Psoas muscle (tissue), 8 donors: ENCODE results near the gene TMCO5A. TPM values are rescaled to one million over a fixed set of nuclear protein-coding genes. Genes with fewer than 3 reads are reported as not detected.

Experiments used
- ATAC-seq, 4 donors: fragments of 200-7000 bp; cut with Tn5 transposase; one replicate each; pipeline ENCODE4 v1.9.1; 2020; ENCODE audit warnings: moderate library complexity in 3 of 4, mild to moderate bottlenecking in 2 of 4
- DNase-seq, 2 donors: peaks; one replicate each; pipeline ENCODE4 v3.0.0-alpha.2; 2020
- H3K27ac ChIP-seq: fragments of 200-600 bp; one replicate; pipeline ENCODE4 v1.8.0; 2022
- H3K27me3 ChIP-seq, 3 donors: fragments of 200-600 bp in 1 of 3; one replicate each; pipeline versions ENCODE4 v1.6.1 to v1.8.0; 2013 to 2022; ENCODE audit warnings: low read length in 2 of 3, mild to moderate bottlenecking in 2 of 3, moderate library complexity in 1 of 3; ENCODE audit not compliant: insufficient read depth in 3 of 3
- H3K36me3 ChIP-seq, 2 donors: fragments of 200-600 bp in 1 of 2; one replicate each; pipeline versions ENCODE4 v1.6.1 to v1.8.0; 2013 to 2022; ENCODE audit warnings: low read depth in 1 of 2, mild to moderate bottlenecking in 1 of 2, moderate library complexity in 1 of 2; ENCODE audit not compliant: insufficient read depth in 1 of 2
- H3K4me1 ChIP-seq: fragments of 200-600 bp; one replicate; pipeline ENCODE4 v1.8.0; 2022
- H3K4me3 ChIP-seq: fragments of 200-600 bp; one replicate; pipeline ENCODE4 v1.8.0; 2022; ENCODE audit warnings: mild to moderate bottlenecking
- H3K9me3 ChIP-seq: fragments of 200-600 bp; one replicate; pipeline ENCODE4 v1.8.0; 2022
- CTCF ChIP-seq: fragments of 200-600 bp; IDR thresholded peaks from one replicate; pipeline ENCODE4 v1.8.0; 2022; ENCODE audit warnings: antibody characterized with exemption
- WGBS, 3 donors: extraction: QIAGEN DNeasy Blood & Tissue Kit; methylation state at CpG; one replicate each; pipeline versions ENCODE4 v1.1.6 to v1.1.7; 2013; 5-methylcytosine and 5-hydroxymethylcytosine counted together
- intact Hi-C, 2 donors: fragments of 100-400 bp; cut with DNase I; formaldehyde crosslinking; loops; one replicate each; pipeline versions ENCODE4 v1.11.0 to v1.14.2; 2022
- polyA plus RNA-seq, 3 donors: library from polyadenylated mRNA; stranded (reverse); fragments of 200-250 nt; gene quantifications; one replicate each; pipeline ENCODE4 v1.2.3, GENCODE V29; 2013
- total RNA-seq, 4 donors: library from RNA; stranded (reverse); fragmentation: NEBNext Ultra II Directional in 2 of 4; extraction: Animal tissue kit (Norgen Biotek cat#: 25700) in 2 of 4; gene quantifications; one replicate each; pipeline versions ENCODE4 v1.2.1 to v1.2.4, GENCODE V29; 2021 to 2023
- donor health status: healthy with polysubstance abuse.
- donor health status: DM: no; HTN: no; CAD: no; lungs with moderate emphysema.
- donor health status: Bipolar disorder and iron deficiency.
- donor health status: healthy.
- donor health status: DM: yes; HTN: yes; CAD: no.
- donor health status: DM: no; HTN: no; CAD: no.
- donor health status: DM: no; HTN: no; CAD: no.
- donor health status: DM: yes; HTN: yes; CAD: no.

The TMCO5A gene
- total and polyA plus RNA-seq, 7 donors: not detected

- DNase-seq (no peak), ATAC-seq (peak in 1 of 4 donors; percentile 17)
- Histone ChIP-seq H3K4me3 (no peak overlapping the region), H3K27ac (no peak overlapping the region), H3K36me3 (no peaks in the 10 kb centered on the region), H3K4me1 (no peaks in the 10 kb centered on the region), H3K9me3 (no peaks in the 10 kb centered on the region), H3K27me3 (no peaks in the 10 kb centered on the region)
- no peak for TF ChIP-seq CTCF
- WGBS, 3 donors: 45 to 52% (median 49%) methylated on average over 10 to 11 of the region's 11 CpGs
- intact Hi-C loops: no loop called here
Observed at GRCh38 chr15:37979671-37980409, 45.4 kb downstream of the TMCO5A start.

GRCh38 chr15:37981201-37981600 is 46.8 kb downstream of the TMCO5A start:
- no peak for ATAC-seq
- no peaks in the 10 kb centered on the region for H3K36me3 ChIP-seq
- no peak for TF ChIP-seq CTCF

GRCh38 chr15:37981775-37982174 is 47.3 kb downstream of the TMCO5A start:
- 18 to 27% (median 19%) methylated on average over 3 of the region's 3 CpGs for WGBS, 3 donors
- intact Hi-C loops: no loop called here

More at GRCh38 chr15:37981201-37981600, 46.8 kb downstream of the TMCO5A start:
- no peak overlapping the region for H3K4me3 ChIP-seq
- WGBS, 3 donors: 60 to 79% (median 65%) methylated on average over 5 of the region's 5 CpGs
- no peak for DNase-seq
- no peaks in the 10 kb centered on the region for H3K4me1 ChIP-seq
- intact Hi-C loops: no loop called here
- no peaks in the 10 kb centered on the region for H3K9me3 ChIP-seq
- no peak overlapping the region for H3K27ac ChIP-seq
- no peaks in the 10 kb centered on the region for H3K27me3 ChIP-seq

GRCh38 chr15:37984368-37984767 is 49.9 kb downstream of the TMCO5A start:
- no peaks in the 10 kb centered on the region for H3K27me3 ChIP-seq
- DNase-seq (no peak), ATAC-seq (no peak)
- intact Hi-C loops: no loop called here
- H3K4me3 ChIP-seq: no peak overlapping the region
- peaks cover 10% of the 10 kb centered on the region for H3K9me3 ChIP-seq
- no peak for TF ChIP-seq CTCF
- WGBS, 3 donors: 89 to 93% (median 91%) methylated on average over 1 of the region's 1 CpG
- H3K27ac ChIP-seq: no peak overlapping the region
- no peaks in the 10 kb centered on the region for H3K4me1 ChIP-seq
- no peaks in the 10 kb centered on the region for H3K36me3 ChIP-seq

More at GRCh38 chr15:37981775-37982174, 47.3 kb downstream of the TMCO5A start:
- H3K27ac ChIP-seq: no peak overlapping the region
- no peak for ATAC-seq
- no peaks in the 10 kb centered on the region for H3K36me3 ChIP-seq
- no peak overlapping the region for H3K4me3 ChIP-seq
- TF ChIP-seq CTCF: peak; percentile 15
- no peaks in the 10 kb centered on the region for H3K4me1 ChIP-seq
- no peak for DNase-seq
- H3K27me3 ChIP-seq: no peaks in the 10 kb centered on the region
- no peaks in the 10 kb centered on the region for H3K9me3 ChIP-seq
